HG03039 (cell line): Measurements from ENCODE around the gene FCN1.

Experiments
- ATAC-seq: cut with Tn5 transposase; IDR thresholded peaks from one replicate; pipeline ENCODE4 v1.9.1; 2021; ENCODE audit warnings: mild to moderate bottlenecking, moderate library complexity; ENCODE audit not compliant: unreplicated experiment

FCN1 gene

GRCh38 chr9:134880484-134881312 lies 37.0 kb downstream of the FCN1 start, which contains the start of gene FCN2:
FCN2 (plus strand) TSS chr9:134880810; CDS start chr9:134880822, 12 bp downstream.
- no peak for ATAC-seq

- no peak for ATAC-seq
Measured at GRCh38 chr9:134879664-134880483, 37.8 kb downstream of the FCN1 start.

- no peak for ATAC-seq
Measured at GRCh38 chr9:134877541-134877940, 40.2 kb downstream of the FCN1 start.

- ATAC-seq: no peak
Measured at GRCh38 chr9:134875371-134875770, 42.3 kb downstream of the FCN1 start.

DNA sequence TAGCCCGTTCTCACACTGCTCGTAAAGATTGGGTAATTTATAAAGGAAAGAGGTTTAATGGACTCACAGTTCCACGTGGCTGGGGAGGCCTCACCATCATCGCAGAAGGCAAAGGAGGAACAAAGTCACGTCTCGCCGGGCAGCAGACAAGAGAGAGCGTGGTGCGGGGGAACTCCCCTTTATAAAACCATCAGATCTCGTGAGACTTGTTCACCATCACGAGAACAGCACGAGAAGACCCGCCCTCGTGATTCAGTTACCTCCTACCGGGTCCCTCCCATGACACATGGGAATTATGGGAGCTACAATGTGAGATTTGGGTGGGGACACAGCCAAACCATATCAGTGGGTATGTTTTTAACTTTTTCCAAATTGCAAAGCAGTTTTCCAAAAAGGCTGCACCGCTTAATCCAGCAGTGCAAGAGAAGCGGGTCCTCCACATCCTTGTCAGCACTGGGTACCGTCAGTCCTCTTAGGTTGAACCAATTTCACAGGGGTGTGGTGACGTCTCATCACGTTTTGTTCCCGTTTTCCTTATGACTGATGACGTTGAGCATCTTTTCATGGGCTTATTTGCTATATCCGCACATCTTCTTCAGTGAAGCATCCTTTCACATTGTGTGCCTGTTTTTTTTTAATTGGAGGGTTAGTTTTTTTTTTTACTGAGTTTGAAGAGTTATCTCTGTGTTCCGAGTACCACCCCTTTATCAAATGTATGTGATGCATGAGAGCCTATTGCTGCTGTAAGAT lies 45.1 kb downstream of the FCN1 start:
- no peak for ATAC-seq

GRCh38 chr9:134871697-134872340 lies 45.9 kb downstream of the FCN1 start:
- ATAC-seq: no peak

- ATAC-seq: no peak
Measured at GRCh38 chr9:134870746-134871662, 46.7 kb downstream of the FCN1 start.

- ATAC-seq: no peak
Measured at GRCh38 chr9:134870301-134870694, 47.4 kb downstream of the FCN1 start.

DNA sequence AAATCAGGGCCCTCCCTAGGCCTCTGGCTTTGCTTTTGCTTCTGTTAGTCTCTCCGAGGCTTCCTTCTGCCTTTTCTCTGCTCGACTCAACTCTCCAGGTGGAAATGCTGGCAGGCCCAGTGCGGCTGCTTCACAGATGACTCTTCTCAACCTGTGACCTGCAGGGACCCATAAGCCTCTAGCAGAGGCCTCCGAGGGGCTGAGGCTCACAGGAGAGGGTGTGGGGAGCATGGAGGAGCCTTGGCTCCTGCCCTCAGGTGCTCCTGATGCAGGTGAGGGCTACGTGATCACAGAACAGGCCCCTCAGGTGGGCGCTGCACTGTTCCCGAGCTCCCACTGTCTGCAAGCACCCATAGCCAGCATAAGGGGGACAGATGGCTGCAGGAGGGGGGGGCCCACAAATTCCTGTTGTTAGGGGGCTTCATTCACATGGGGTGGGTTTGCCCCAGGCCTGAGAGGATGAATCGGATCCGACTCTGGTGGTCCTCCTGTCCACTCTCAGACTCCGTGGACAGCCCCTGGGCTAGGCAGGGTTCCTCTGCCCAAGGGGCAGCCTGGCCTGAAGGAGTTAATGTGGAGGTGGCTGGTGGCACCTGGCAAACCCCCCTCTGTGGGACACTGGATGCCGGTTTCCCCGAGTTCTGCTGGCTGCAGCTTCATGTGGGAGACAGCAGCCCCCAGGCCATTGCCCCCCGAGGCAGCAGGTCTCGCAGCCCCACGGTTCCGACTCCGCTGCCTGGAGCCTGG lies 48.0 kb downstream of the FCN1 start:
- ATAC-seq: no peak

GRCh38 chr9:134868751-134869553 lies 48.8 kb downstream of the FCN1 start:
- no peak for ATAC-seq

DNA sequence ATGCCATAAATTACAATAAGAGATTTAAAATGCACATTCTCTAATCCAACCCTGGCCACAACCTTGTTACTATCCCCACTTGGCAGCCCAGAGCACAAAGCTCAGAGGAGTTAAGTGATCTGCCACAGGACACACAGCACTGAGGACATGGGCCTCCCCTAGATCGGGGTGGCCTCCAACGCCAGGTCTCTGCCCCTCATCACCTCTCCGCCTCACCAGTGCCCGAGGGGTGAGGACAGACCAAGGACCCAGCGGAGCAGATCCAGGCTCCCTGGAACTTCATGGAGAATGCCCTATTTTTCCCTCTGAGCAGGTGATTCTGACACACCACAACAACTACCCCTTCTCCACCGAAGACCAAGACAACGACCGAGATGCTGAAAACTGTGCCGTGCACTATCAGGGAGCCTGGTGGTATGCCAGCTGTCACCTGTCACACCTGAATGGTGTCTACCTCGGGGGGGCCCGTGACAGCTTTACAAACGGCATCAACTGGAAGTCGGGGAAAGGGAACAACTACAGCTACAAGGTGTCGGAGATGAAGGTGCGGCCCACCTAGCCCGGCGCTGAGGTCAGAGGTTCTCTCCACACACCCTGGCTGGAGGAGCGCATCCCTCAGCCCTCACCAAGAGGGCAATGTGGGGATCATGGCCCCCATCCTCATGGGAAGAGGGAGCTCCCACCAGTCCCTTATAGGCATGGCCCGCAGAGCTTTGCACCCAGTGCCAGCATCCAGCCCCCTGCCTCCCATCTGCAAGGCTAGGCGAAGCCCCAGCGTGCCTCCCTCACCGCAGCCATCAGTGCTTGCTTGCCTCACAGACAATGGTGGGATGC lies 49.6 kb downstream of the FCN1 start:
- ATAC-seq: no peak

DNA sequence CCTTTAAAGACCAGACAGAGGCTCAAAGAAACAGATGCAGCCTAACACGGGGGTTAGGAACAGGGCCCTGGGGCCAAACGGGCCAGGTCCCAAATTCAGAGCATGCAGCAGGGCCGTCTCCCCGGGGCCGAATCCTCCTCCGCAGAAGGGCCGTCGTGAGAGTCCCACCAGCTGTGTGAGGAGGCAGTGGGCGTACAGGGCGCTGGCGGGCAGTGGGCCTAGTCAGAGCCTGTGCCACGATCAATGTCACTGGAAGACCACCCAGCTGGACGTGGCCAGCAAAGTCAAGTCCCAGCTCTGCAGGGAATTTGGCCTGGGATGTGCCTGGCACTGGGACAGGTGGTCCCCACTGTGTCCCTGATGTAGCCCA lies 52.9 kb downstream of the FCN1 start:
- ATAC-seq: no peak

DNA sequence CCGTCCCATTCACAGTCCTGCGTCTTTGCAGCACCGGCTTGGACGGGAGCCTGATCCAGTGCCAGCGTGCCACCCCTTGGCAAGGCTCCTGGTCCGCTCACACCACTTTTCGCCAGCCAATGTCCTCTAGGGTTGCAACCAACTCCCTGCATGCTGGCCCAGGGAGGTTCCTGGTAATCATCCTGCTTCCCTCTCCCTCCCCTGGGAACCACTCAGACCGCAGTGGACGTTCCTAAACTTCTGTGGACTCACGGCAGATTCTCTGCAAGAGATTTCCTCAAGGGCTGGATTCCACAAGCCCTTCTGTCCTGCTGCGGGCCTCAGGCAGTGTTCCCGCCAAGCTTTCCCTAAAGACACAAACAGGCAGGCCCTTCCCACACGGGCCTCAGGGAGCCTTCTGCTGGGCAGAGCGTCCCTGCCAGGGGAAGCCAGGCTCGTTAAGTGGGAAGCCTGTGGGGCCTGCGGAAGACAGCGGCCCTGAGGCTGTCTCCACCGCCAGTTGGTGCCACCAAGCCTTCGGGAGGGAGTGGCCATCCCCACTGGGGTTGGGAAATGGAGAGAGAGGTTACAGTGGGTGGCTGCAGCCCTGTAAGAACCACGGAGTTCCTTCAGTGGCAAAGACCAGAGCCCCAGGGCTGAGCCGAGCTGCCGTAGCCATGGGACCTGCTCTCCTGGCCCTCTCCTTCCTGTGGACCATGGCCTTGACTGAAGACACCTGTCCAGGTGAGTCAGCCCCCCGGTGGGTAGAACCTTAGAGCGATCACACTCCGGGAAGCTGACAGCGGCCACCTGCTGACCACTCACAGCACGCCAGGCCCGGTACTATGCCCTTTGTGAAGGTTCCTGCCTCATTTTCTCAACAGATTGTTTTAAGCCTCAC lies 53.5 kb downstream of the FCN1 start:
- ATAC-seq: no peak

- no peak for ATAC-seq
Measured at GRCh38 chr9:134863306-134863902, 54.3 kb downstream of the FCN1 start.

DNA sequence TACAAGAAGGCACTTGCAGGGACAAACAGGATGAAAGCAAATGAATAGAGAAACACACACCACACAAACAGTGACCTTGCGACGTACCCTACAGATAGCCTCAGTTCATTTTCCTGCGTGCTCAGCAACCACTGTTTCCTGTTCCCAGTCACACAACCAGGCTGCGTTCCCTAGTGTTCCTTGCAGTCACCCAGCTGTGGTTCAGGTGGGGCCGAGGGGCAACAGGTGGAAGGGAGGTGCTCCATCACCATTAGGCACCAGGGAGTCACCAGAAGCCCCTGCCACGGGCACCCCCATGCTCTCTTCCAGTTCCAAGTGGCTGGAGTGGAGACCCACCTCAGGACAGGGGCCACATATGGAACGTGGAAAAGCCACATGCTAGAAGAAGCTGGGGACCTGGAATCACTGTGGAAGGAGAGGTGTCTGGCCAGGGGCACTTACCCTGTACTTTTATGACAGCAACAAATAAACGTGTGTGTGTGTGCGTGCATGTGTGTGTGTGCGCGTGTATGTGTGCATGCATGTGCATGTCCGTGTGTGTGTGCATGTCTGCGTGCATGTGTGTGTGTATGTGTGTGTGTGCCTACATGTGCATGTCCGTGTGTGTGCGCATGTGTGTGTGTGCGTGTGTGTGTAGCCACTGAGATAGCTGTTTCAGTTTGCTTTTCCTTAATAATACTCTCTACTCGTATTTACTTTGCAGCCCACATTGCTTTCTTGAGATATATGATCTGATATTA lies 55.9 kb downstream of the FCN1 start:
- no peak for ATAC-seq
